Measurements from ENCODE around the gene MRPL10.

MRPL10 gene

GRCh38 chr17:47811709-47812108, 19.6 kb downstream of the MRPL10 start:
- no peak for DNase-seq

- DNase-seq = no peak
These were observed 20.3 kb downstream of the MRPL10 start for GRCh38 chr17:47810901-47811635.

- DNase-seq = no peak
These were observed 21.0 kb downstream of the MRPL10 start for GRCh38 chr17:47810200-47810821.

GRCh38 chr17:47808830-47809480, 22.4 kb downstream of the MRPL10 start:
- DNase-seq = no peak

- no peak for DNase-seq
These were observed 23.1 kb downstream of the MRPL10 start for GRCh38 chr17:47808036-47808829.

GRCh38 chr17:47807421-47807820, 23.9 kb downstream of the MRPL10 start:
- DNase-seq = no peak

GRCh38 chr17:47806913-47807255, 24.5 kb downstream of the MRPL10 start:
- no peak for DNase-seq

GRCh38 chr17:47806026-47806912, 25.1 kb downstream of the MRPL10 start:
- DNase-seq = no peak

GRCh38 chr17:47804461-47804860, 26.9 kb downstream of the MRPL10 start:
- DNase-seq = no peak

GRCh38 chr17:47803751-47804150, 27.6 kb downstream of the MRPL10 start:
- DNase-seq = no peak

GRCh38 chr17:47803201-47803600, 28.1 kb downstream of the MRPL10 start:
- DNase-seq = no peak

GRCh38 chr17:47802341-47803022, 28.9 kb downstream of the MRPL10 start:
- DNase-seq = peak; percentile 72

GRCh38 chr17:47801906-47802305, 29.4 kb downstream of the MRPL10 start:
- DNase-seq = no peak

GRCh38 chr17:47801176-47801765, 30.1 kb downstream of the MRPL10 start:
- no peak for DNase-seq

- no peak for DNase-seq
These were observed 30.7 kb downstream of the MRPL10 start for GRCh38 chr17:47800686-47801085.

GRCh38 chr17:47797797-47798196, 33.5 kb downstream of the MRPL10 start:
- no peak for DNase-seq

GRCh38 chr17:47792979-47793378, 38.4 kb downstream of the MRPL10 start:
- no peak for DNase-seq

- no peak for DNase-seq
These were observed 38.9 kb downstream of the MRPL10 start for GRCh38 chr17:47792457-47792856.

- DNase-seq = no peak
These were observed 40.3 kb downstream of the MRPL10 start for GRCh38 chr17:47791025-47791424.

GRCh38 chr17:47789611-47790561, 41.5 kb downstream of the MRPL10 start:
- DNase-seq = peak; percentile 14

All from NCI-H1694 (cell line).